Measurements from ENCODE around the gene CNIH3.

GRCh38 chr1:224698015-224698451, 81.9 kb downstream of the CNIH3 start:
- TF ChIP-seq CTCF (IDR thresholded peaks at IDR 0.05) (no peak), POLR2AphosphoS5 (IDR thresholded peaks at IDR 0.05) (no peak), POLR2A (IDR thresholded peaks at IDR 0.05) (no peak), EP300 (IDR thresholded peaks at IDR 0.05) (no peak)
